Stomach (tissue), 9 donors: ENCODE measurements around the gene DNAJC1. TPM values are rescaled to one million over a fixed set of nuclear protein-coding genes. Genes with fewer than 3 reads are reported as not detected.

Experiments used
- DNase-seq, 2 donors: peaks; one replicate each; pipeline versions ENCODE4 v3.0.0 to v3.0.0-alpha.2; 2013 to 2019
- H3K27ac ChIP-seq, 5 donors: fragments of 200-600 bp in 4 of 5; sonication (generic) in 4 of 5; one replicate each; pipeline ENCODE4 v1.5.1; 2013 to 2019; ENCODE audit warnings: mild to moderate bottlenecking in 1 of 5, moderate library complexity in 1 of 5
- H3K27me3 ChIP-seq, 3 donors: fragments of 200-600 bp; sonication (generic); one replicate each; pipeline ENCODE4 v1.5.1; 2017 to 2019; ENCODE audit warnings: mixed run types in 1 of 3
- H3K36me3 ChIP-seq, 4 donors: fragments of 200-600 bp; sonication (generic); 1 replicate in 3 of 4; 2 replicates in 1 of 4; pipeline ENCODE4 v1.5.1; 2016 to 2019
- H3K4me1 ChIP-seq, 4 donors: fragments of 200-600 bp; sonication (generic); one replicate each; pipeline ENCODE4 v1.5.1; 2016 to 2019
- H3K4me3 ChIP-seq, 4 donors: fragments of 200-600 bp; sonication (generic) in 3 of 4; one replicate each; pipeline ENCODE4 v1.5.1; 2016 to 2019; ENCODE audit warnings: mild to moderate bottlenecking in 1 of 4
- H3K9me3 ChIP-seq, 4 donors: fragments of 200-600 bp; sonication (generic); one replicate each; pipeline ENCODE4 v1.5.1; 2016 to 2019
- CTCF ChIP-seq, 7 experiments: fragments of 450-650 bp in 4 of 7; fragments of 200-600 bp in 3 of 7; sonication (generic) in 3 of 7; IDR thresholded peaks; one replicate each; pipeline ENCODE4 v1.5.1; 2016 to 2019; ENCODE audit warnings: antibody characterized with exemption in 7 of 7, control low read depth in 2 of 7, mild to moderate bottlenecking in 1 of 7
- EP300 ChIP-seq: sonication (generic); formaldehyde crosslinking; IDR thresholded peaks from one replicate; pipeline ENCODE4 v1.6.1; 2017; ENCODE audit warnings: antibody characterized with exemption
- POLR2A ChIP-seq, 4 donors: fragments of 450-650 bp; IDR thresholded peaks; one replicate each; pipeline ENCODE4 v1.6.1; 2016; ENCODE audit warnings: antibody characterized with exemption in 4 of 4, control low read depth in 2 of 4, mild to moderate bottlenecking in 1 of 4, moderate library complexity in 1 of 4
- POLR2AphosphoS5 ChIP-seq, 3 donors: sonication (generic); formaldehyde crosslinking; IDR thresholded peaks; one replicate each; pipeline ENCODE4 v1.6.1; 2016; ENCODE audit warnings: antibody characterized with exemption in 3 of 3
- WGBS, 5 donors: extraction: QIAGEN DNeasy Blood & Tissue Kit in 3 of 5; methylation state at CpG; one replicate each; pipeline versions ENCODE4 v1.1.5 to v1.1.7; 2013 to 2018; 5-methylcytosine and 5-hydroxymethylcytosine counted together
- intact Hi-C: fragments of 100-400 bp; cut with DNase I; formaldehyde crosslinking; loops from one replicate; pipeline ENCODE4 v1.15.1; 2023; ENCODE audit warnings: low total_unique reads
- polyA plus RNA-seq, 3 donors: library from polyadenylated mRNA; stranded (reverse); fragments of 200-250 nt; gene quantifications; one replicate each; pipeline ENCODE4 v1.2.3, GENCODE V29; 2013
- total RNA-seq, 5 donors: library from RNA; depleted of rRNA; stranded (reverse); fragments of >200 nt; gene quantifications; one replicate each; pipeline versions ENCODE4 v1.1.0 to v1.2.3, GENCODE V29; 2014 to 2016
- donor health status: healthy with polysubstance abuse.
- donor health status: Bipolar disorder and iron deficiency.
- donor health status: healthy.

Gene DNAJC1
- total and polyA plus RNA-seq, 8 donors, result 16.3 to 344 (median 29.9) TPM

GRCh38 chr10:21954690-21955089 lies 48.8 kb downstream of the DNAJC1 start:
- no peak for TF ChIP-seq CTCF (IDR thresholded peaks at IDR 0.05)
- no peak for TF ChIP-seq EP300
- no peak for TF ChIP-seq POLR2AphosphoS5 (IDR thresholded peaks at IDR 0.05)
- no peak for TF ChIP-seq POLR2A (IDR thresholded peaks at IDR 0.05)
- 17 to 52% (median 22%) methylated on average over 1 of the region's 1 CpG for WGBS, 5 donors
- intact Hi-C loops, result no loop called here
- Histone ChIP-seq H3K4me1 (peaks cover 0 to 23% (median 8%) of the 10 kb centered on the region in 4 donors), H3K27me3 (no peaks in the 10 kb centered on the region), H3K27ac (no peak overlapping the region), H3K36me3 (no peaks in the 10 kb centered on the region), H3K9me3 (no peaks in the 10 kb centered on the region), H3K4me3 (no peak overlapping the region)
- DNase-seq, result no peak

- no peak overlapping the region for H3K27ac ChIP-seq
- peaks cover 0 to 23% (median 8%) of the 10 kb centered on the region in 4 donors for H3K4me1 ChIP-seq
- intact Hi-C loops, result no loop called here
- no peaks in the 10 kb centered on the region for H3K36me3 ChIP-seq
- TF ChIP-seq POLR2A (IDR thresholded peaks at IDR 0.05) (no peak), EP300 (no peak), CTCF (IDR thresholded peaks at IDR 0.05) (no peak), POLR2AphosphoS5 (IDR thresholded peaks at IDR 0.05) (no peak)
- no peaks in the 10 kb centered on the region for H3K27me3 ChIP-seq
- no peak for DNase-seq
- WGBS, 5 donors, result 52 to 77% (median 61%) methylated on average over 5 of the region's 5 CpGs
- no peaks in the 10 kb centered on the region for H3K9me3 ChIP-seq
- H3K4me3 ChIP-seq, result no peak overlapping the region
Observed at GRCh38 chr10:21954132-21954531, 49.4 kb downstream of the DNAJC1 start.

- no peak for TF ChIP-seq EP300
- no peak for TF ChIP-seq POLR2A (IDR thresholded peaks at IDR 0.05)
- peak in 2 of 7 experiments; percentile 8 to 20 for TF ChIP-seq CTCF (IDR thresholded peaks at IDR 0.05)
- no peak for TF ChIP-seq POLR2AphosphoS5 (IDR thresholded peaks at IDR 0.05)
- peaks cover 0 to 23% (median 8%) of the 10 kb centered on the region in 4 donors for H3K4me1 ChIP-seq
- peak in 1 of 2 donors; percentile 59 for DNase-seq
- no peak overlapping the region for H3K27ac ChIP-seq
- H3K4me3 ChIP-seq, result no peak overlapping the region
- intact Hi-C loops, result no loop called here
- no peaks in the 10 kb centered on the region for H3K36me3 ChIP-seq
- WGBS, 5 donors, result 0 to 10% (median 3%) methylated on average over 1 of the region's 1 CpG
- H3K27me3 ChIP-seq, result no peaks in the 10 kb centered on the region
- H3K9me3 ChIP-seq, result no peaks in the 10 kb centered on the region
Observed at GRCh38 chr10:21953585-21954057, 49.9 kb downstream of the DNAJC1 start.

- TF ChIP-seq POLR2AphosphoS5 (IDR thresholded peaks at IDR 0.05), result peak in 1 of 3 donors; percentile 28
- TF ChIP-seq POLR2A (IDR thresholded peaks at IDR 0.05), result no peak
- TF ChIP-seq CTCF (IDR thresholded peaks at IDR 0.05), result no peak
- intact Hi-C loops, result no loop called here
- Histone ChIP-seq H3K36me3 (no peaks in the 10 kb centered on the region), H3K4me3 (no peak overlapping the region), H3K27me3 (no peaks in the 10 kb centered on the region), H3K27ac (no peak overlapping the region), H3K4me1 (peaks cover 0 to 23% (median 8%) of the 10 kb centered on the region in 4 donors), H3K9me3 (no peaks in the 10 kb centered on the region)
- peak in 1 of 2 donors; percentile 11 for DNase-seq
- 24 to 65% (median 41%) methylated on average over 2 of the region's 2 CpGs for WGBS, 5 donors
Observed at GRCh38 chr10:21950566-21950965, 53.0 kb downstream of the DNAJC1 start.
